MM.1S (cell line): ENCODE results near the gene ACAD9.
"Not testable (repeated sequence)": the region's sequence is repeated elsewhere in the genome, so short reads cannot be mapped to it uniquely, and the experiment has no call there.

Experiments
- DNase-seq: peaks from one replicate; pipeline ENCODE4 v3.0.0-alpha.2; 2015
- H2AFZ ChIP-seq: fragments of 300-600 bp; sonication (generic); 2 replicates; pipeline ENCODE4 v1.6.0; 2016; ENCODE audit warnings: antibody characterized with exemption, low read length
- H3F3A ChIP-seq: fragments of 300-600 bp; sonication (generic); 2 replicates; pipeline ENCODE4 v1.6.1; 2016; ENCODE audit warnings: mild to moderate bottlenecking, antibody characterized with exemption, low read length, moderate library complexity, mixed read lengths; ENCODE audit not compliant: insufficient read depth
- H3K27ac ChIP-seq: fragments of 300-600 bp; sonication (generic); 2 replicates; pipeline ENCODE4 v1.5.1; 2016; ENCODE audit warnings: mild to moderate bottlenecking, low read length
- H3K27me3 ChIP-seq: fragments of 300-600 bp; sonication (generic); replicated peaks from 2 replicates; pipeline ENCODE4 v1.6.0; 2016; ENCODE audit warnings: low read length; ENCODE audit not compliant: insufficient read depth
- H3K36me3 ChIP-seq: fragments of 300-600 bp; sonication (generic); replicated peaks from 2 replicates; pipeline ENCODE4 v1.6.1; 2016; ENCODE audit warnings: mild to moderate bottlenecking, low read length, mixed read lengths; ENCODE audit not compliant: insufficient read depth
- H3K4me1 ChIP-seq: fragments of 300-600 bp; sonication (generic); 2 replicates; pipeline ENCODE4 v1.6.1; 2016; ENCODE audit warnings: low read length, mixed read lengths
- H3K4me2 ChIP-seq: fragments of 300-600 bp; sonication (generic); 2 replicates; pipeline ENCODE4 v1.6.0; 2016; ENCODE audit warnings: low read depth, low read length
- H3K4me3 ChIP-seq: fragments of 300-600 bp; sonication (generic); 2 replicates; pipeline ENCODE4 v1.5.1; 2016; ENCODE audit warnings: low read length, mixed read lengths
- H3K79me2 ChIP-seq: fragments of 300-600 bp; sonication (generic); 2 replicates; pipeline ENCODE4 v1.6.1; 2016; ENCODE audit warnings: mixed run types, low read length, mixed read lengths
- H3K9ac ChIP-seq: fragments of 300-600 bp; sonication (generic); 2 replicates; pipeline ENCODE4 v1.6.1; 2016; ENCODE audit warnings: low read length, mixed read lengths
- H3K9me2 ChIP-seq: fragments of 300-600 bp; sonication (generic); replicated peaks from 2 replicates; pipeline ENCODE4 v1.6.1; 2016; ENCODE audit warnings: mild to moderate bottlenecking, low read length, mixed read lengths; ENCODE audit not compliant: insufficient read depth
- H3K9me3 ChIP-seq: fragments of 300-600 bp; sonication (generic); replicated peaks from 2 replicates; pipeline ENCODE4 v1.6.1; 2016; ENCODE audit warnings: mild to moderate bottlenecking, low read length, mixed read lengths; ENCODE audit not compliant: insufficient read depth
- H4K20me1 ChIP-seq: fragments of 300-600 bp; sonication (generic); 2 replicates; pipeline ENCODE4 v1.6.1; 2016; ENCODE audit warnings: mild to moderate bottlenecking, low read length, moderate library complexity, mixed read lengths; ENCODE audit not compliant: insufficient read depth
- EZH2 ChIP-seq: fragments of 300-600 bp; sonication (generic); optimal IDR thresholded peaks from 2 replicates; pipeline ENCODE3; 2017; ENCODE audit warnings: low read depth, mild to moderate bottlenecking, antibody characterized with exemption, low read length, mixed read lengths
- EZH2phosphoT487 ChIP-seq: fragments of 300-600 bp; sonication (generic); IDR thresholded peaks from 2 replicates; pipeline ENCODE4 v1.6.1; 2018; ENCODE audit warnings: antibody characterized with exemption, low read length
- TF ChIP-seq, protein P1 (sequence below): fragments of 300-600 bp; sonication (generic); IDR thresholded peaks from 2 replicates; pipeline ENCODE4 v1.5.1; 2016; ENCODE audit warnings: antibody characterized with exemption, low read length, mixed read lengths

ACAD9 gene

DNA sequence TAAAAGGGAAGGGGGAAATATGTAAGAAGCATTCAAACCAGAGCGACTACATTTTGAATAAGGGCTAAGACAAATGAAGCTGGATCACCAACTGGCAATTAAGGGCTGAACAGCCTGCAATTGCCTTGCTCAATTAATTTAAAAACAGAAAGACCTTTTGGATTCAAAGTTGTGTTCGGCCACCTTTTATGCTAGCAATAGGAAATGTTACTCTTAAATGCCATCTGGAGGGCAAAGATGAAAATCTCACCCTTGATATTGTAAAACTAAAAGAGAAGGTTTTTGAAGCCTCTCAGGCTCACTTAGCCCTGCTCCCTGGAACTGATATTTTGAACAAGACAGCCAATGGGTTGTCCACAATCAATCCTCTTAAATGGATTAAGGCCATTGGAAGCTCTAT lies 44.2 kb downstream of the ACAD9 start:
- Histone ChIP-seq H2AFZ (no peak overlapping the region), H3K27ac (no peak overlapping the region), H3F3A (0 out of 2 replicates have a peak, but pooled peaks cover 2% of the 10 kb centered on the region), H4K20me1 (no peaks in the 10 kb centered on the region), H3K4me3 (no peak overlapping the region), H3K9me2 (no peaks in the 10 kb centered on the region), H3K79me2 (no peaks in the 10 kb centered on the region), H3K4me2 (no peak overlapping the region), H3K9ac (no peak overlapping the region), H3K4me1 (no peaks in the 10 kb centered on the region), H3K36me3 (no peaks in the 10 kb centered on the region), H3K27me3 (no peaks in the 10 kb centered on the region), H3K9me3 (no peaks in the 10 kb centered on the region)
- TF ChIP-seq EZH2phosphoT487 (no peak), EZH2 (no peak)
- TF ChIP-seq, protein P1, sequence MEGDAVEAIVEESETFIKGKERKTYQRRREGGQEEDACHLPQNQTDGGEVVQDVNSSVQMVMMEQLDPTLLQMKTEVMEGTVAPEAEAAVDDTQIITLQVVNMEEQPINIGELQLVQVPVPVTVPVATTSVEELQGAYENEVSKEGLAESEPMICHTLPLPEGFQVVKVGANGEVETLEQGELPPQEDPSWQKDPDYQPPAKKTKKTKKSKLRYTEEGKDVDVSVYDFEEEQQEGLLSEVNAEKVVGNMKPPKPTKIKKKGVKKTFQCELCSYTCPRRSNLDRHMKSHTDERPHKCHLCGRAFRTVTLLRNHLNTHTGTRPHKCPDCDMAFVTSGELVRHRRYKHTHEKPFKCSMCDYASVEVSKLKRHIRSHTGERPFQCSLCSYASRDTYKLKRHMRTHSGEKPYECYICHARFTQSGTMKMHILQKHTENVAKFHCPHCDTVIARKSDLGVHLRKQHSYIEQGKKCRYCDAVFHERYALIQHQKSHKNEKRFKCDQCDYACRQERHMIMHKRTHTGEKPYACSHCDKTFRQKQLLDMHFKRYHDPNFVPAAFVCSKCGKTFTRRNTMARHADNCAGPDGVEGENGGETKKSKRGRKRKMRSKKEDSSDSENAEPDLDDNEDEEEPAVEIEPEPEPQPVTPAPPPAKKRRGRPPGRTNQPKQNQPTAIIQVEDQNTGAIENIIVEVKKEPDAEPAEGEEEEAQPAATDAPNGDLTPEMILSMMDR = no peak
- DNase-seq = no peak

DNA sequence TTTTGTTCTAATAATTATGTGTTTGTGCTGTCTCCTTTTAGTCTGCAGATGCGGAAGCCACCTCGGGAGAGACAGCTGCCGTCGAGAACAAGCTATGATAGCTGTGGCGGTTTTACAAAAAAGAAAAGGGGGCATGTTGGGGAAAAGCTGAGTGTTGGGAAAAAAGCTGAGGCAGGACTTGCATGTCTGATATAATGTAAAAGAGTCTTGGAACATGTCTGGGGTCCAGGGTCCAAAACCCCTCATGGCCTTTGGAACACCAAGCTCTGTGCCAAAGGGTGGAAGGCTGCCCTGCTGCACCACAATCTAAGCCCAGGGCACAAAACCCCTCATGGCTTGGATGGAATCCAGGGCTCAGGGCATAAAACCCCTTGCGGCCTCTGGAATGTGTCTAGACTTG lies 44.6 kb downstream of the ACAD9 start:
- not testable (repeated sequence) for H3K27ac ChIP-seq, DNase-seq, H3K27me3 ChIP-seq, H3K9me3 ChIP-seq, H3K36me3 ChIP-seq, H3K4me3 ChIP-seq, H3K4me2 ChIP-seq, H3K4me1 ChIP-seq, H3F3A ChIP-seq, H3K9ac ChIP-seq, H3K9me2 ChIP-seq, H4K20me1 ChIP-seq, H2AFZ ChIP-seq, H3K79me2 ChIP-seq

DNA sequence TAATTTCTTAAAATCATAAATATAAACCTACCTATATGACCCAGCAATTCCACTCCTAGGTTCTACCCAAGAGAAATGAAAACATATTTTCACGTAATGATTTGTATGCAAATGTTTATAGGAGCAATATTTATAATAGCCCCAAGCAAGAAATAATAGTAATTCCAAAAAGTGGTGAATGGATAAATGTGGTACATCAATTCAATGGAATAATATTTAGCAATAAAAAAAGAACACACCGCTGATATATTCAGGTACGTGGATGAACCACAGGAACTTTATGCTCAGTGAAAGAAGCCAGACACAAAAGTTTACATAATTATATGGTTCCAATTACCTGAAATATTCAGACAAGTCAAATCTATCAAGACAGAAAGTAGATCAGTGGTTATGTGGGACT lies 49.9 kb downstream of the ACAD9 start:
- Histone ChIP-seq H3K27me3 (peaks cover 12% of the 10 kb centered on the region), H3K27ac (no peak overlapping the region), H3F3A (no peaks in the 10 kb centered on the region), H3K4me2 (no peak overlapping the region), H3K4me1 (no peaks in the 10 kb centered on the region), H4K20me1 (no peaks in the 10 kb centered on the region), H3K9me2 (no peaks in the 10 kb centered on the region), H3K4me3 (no peak overlapping the region), H2AFZ (no peak overlapping the region), H3K9me3 (no peaks in the 10 kb centered on the region), H3K9ac (no peak overlapping the region), H3K36me3 (no peaks in the 10 kb centered on the region), H3K79me2 (no peaks in the 10 kb centered on the region)
- DNase-seq = no peak
- TF ChIP-seq, protein P1 = no peak
- no peak for TF ChIP-seq EZH2
- TF ChIP-seq EZH2phosphoT487 = no peak

DNA sequence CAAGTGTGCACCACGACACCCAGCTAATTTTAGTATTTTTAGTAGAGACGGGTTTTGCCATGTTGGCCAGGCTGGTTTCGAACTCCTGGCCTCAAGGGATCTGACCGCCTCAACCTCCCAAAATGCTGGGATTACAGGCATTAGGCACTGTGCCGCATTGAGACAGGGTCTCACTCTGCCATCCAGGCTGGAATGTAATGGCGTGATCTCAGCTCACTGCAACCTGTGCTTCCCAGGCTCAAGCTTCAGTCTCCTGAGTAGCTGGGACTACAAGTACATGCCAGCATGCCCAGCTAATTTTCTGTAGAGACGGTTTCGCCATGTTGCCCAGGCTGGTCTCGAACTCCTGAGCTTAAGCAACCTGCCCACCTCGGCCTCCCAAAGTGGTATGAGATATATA lies 51.6 kb downstream of the ACAD9 start:
- TF ChIP-seq EZH2 (no peak), EZH2phosphoT487 (no peak)
- TF ChIP-seq, protein P1 = no peak
- Histone ChIP-seq H3K4me2 (no peak overlapping the region), H3K4me1 (no peaks in the 10 kb centered on the region), H3K79me2 (no peaks in the 10 kb centered on the region), H4K20me1 (no peaks in the 10 kb centered on the region), H3K27ac (no peak overlapping the region), H3K9me3 (no peaks in the 10 kb centered on the region), H3K27me3 (peaks cover 12% of the 10 kb centered on the region), H3K36me3 (no peaks in the 10 kb centered on the region), H3K9me2 (no peaks in the 10 kb centered on the region), H3F3A (no peaks in the 10 kb centered on the region), H3K9ac (no peak overlapping the region), H3K4me3 (no peak overlapping the region), H2AFZ (no peak overlapping the region)
- no peak for DNase-seq
